CD14-positive monocyte (primary cell): ENCODE results near the gene ANAPC10. TPM values are rescaled to one million over a fixed set of nuclear protein-coding genes. Genes with fewer than 3 reads are reported as not detected.

Experiments used
- DNase-seq, 3 donors: peaks; one replicate each; pipeline ENCODE4 v3.0.0-alpha.2; 2011 to 2022
- H2AFZ ChIP-seq: 2 replicates; pipeline ENCODE4 v1.6.0; 2012; ENCODE audit warnings: mild to moderate bottlenecking, low read depth, low read length, inconsistent platforms; ENCODE audit not compliant: insufficient read depth, poor library complexity, severe bottlenecking
- H3K27ac ChIP-seq, 2 donors: 1 replicate in 1 of 2; 2 replicates in 1 of 2; pipeline ENCODE4 v1.5.1; 2012 to 2013; ENCODE audit warnings: low read length in 2 of 2, control low read depth in 1 of 2, inconsistent platforms in 1 of 2, low read depth in 1 of 2, mild to moderate bottlenecking in 1 of 2
- H3K27me3 ChIP-seq, 2 donors: one replicate each; pipeline versions ENCODE4 v1.6.0 to v1.6.1; 2011 to 2013; ENCODE audit warnings: low read length in 2 of 2; ENCODE audit not compliant: control insufficient read depth in 2 of 2, insufficient read depth in 2 of 2
- H3K36me3 ChIP-seq, 2 donors: replicated peaks in 1 of 2; 1 replicate in 1 of 2; 2 replicates in 1 of 2; pipeline versions ENCODE4 v1.5.1 to v1.6.1; 2012 to 2013; ENCODE audit warnings: low read length in 2 of 2, control low read depth in 1 of 2, inconsistent platforms in 1 of 2, mild to moderate bottlenecking in 1 of 2; ENCODE audit not compliant: insufficient read depth in 2 of 2, control insufficient read depth in 1 of 2
- H3K4me1 ChIP-seq, 2 donors: 1 replicate in 1 of 2; 2 replicates in 1 of 2; pipeline versions ENCODE4 v1.5.1 to v1.6.1; 2012 to 2013; ENCODE audit warnings: low read length in 2 of 2, control low read depth in 1 of 2, inconsistent platforms in 1 of 2, mild to moderate bottlenecking in 1 of 2, moderate library complexity in 1 of 2; ENCODE audit not compliant: insufficient read depth in 2 of 2, control insufficient read depth in 1 of 2
- H3K4me2 ChIP-seq: replicated peaks from 2 replicates; pipeline ENCODE3; 2012; ENCODE audit warnings: low read length, moderate library complexity, mild to moderate bottlenecking; ENCODE audit not compliant: poor library complexity, severe bottlenecking; ENCODE audit errors: extremely low read depth
- H3K4me3 ChIP-seq, 3 experiments: fragments of 200-600 bp in 1 of 3; sonication (generic) in 1 of 3; replicated peaks in 1 of 3; 1 replicate in 2 of 3; 2 replicates in 1 of 3; pipeline ENCODE4 v1.5.1; 2011 to 2013; ENCODE audit warnings: low read length in 3 of 3, mild to moderate bottlenecking in 3 of 3, control low read depth in 2 of 3, low read depth in 2 of 3, inconsistent platforms in 1 of 3, moderate library complexity in 1 of 3
- H3K79me2 ChIP-seq: 2 replicates; pipeline ENCODE4 v1.6.0; 2012; ENCODE audit warnings: mild to moderate bottlenecking, control low read depth, inconsistent platforms, low read length, moderate library complexity; ENCODE audit not compliant: insufficient read depth
- H3K9ac ChIP-seq: 2 replicates; pipeline ENCODE4 v1.6.0; 2017; ENCODE audit warnings: low read length, mild to moderate bottlenecking; ENCODE audit not compliant: insufficient read depth, poor library complexity, severe bottlenecking
- H3K9me3 ChIP-seq, 2 donors: replicated peaks in 1 of 2; 1 replicate in 1 of 2; 2 replicates in 1 of 2; pipeline versions ENCODE4 v1.5.1 to v1.6.1; 2012 to 2013; ENCODE audit warnings: low read length in 2 of 2, control low read depth in 1 of 2; ENCODE audit not compliant: control insufficient read depth in 1 of 2, insufficient read depth in 1 of 2
- H4K20me1 ChIP-seq: 2 replicates; pipeline ENCODE4 v1.6.0; 2012; ENCODE audit warnings: mild to moderate bottlenecking, low read length, control low read depth, moderate library complexity; ENCODE audit not compliant: insufficient read depth
- H3K27ac Mint-ChIP-seq, 7 donors: one replicate each; pipeline ENCODE4 v1.8.0; 2020; ENCODE audit warnings: mild to moderate bottlenecking in 7 of 7, mixed read lengths in 7 of 7, moderate library complexity in 6 of 7, inconsistent platforms in 2 of 7
- H3K27me3 Mint-ChIP-seq, 3 donors: one replicate each; pipeline ENCODE4 v1.8.0; 2021 to 2022; ENCODE audit warnings: low read depth in 3 of 3, mild to moderate bottlenecking in 3 of 3, mixed read lengths in 3 of 3, moderate library complexity in 3 of 3, inconsistent platforms in 1 of 3
- H3K36me3 Mint-ChIP-seq, 2 donors: one replicate each; pipeline ENCODE4 v1.8.0; 2020; ENCODE audit warnings: mixed read lengths in 2 of 2, inconsistent platforms in 1 of 2, mild to moderate bottlenecking in 1 of 2
- H3K4me1 Mint-ChIP-seq: one replicate; pipeline ENCODE4 v1.8.0; 2020; ENCODE audit warnings: mild to moderate bottlenecking, mixed read lengths
- H3K4me3 Mint-ChIP-seq, 2 donors: one replicate each; pipeline ENCODE4 v1.8.0; 2020; ENCODE audit warnings: mild to moderate bottlenecking in 2 of 2, mixed read lengths in 2 of 2, moderate library complexity in 1 of 2
- H3K9me3 Mint-ChIP-seq, 7 donors: one replicate each; pipeline ENCODE4 v1.8.0; 2020 to 2022; ENCODE audit warnings: mixed read lengths in 7 of 7, mild to moderate bottlenecking in 6 of 7, moderate library complexity in 6 of 7, inconsistent platforms in 2 of 7
- CTCF ChIP-seq: fragments of 200-600 bp; IDR thresholded peaks from one replicate; pipeline ENCODE4 v1.8.0; 2022; ENCODE audit warnings: antibody characterized with exemption, mild to moderate bottlenecking
- WGBS: methylation state at CpG from one replicate; pipeline ENCODE4 v1.1.5; 2013; ENCODE audit warnings: missing lambda C conversion rate; ENCODE audit not compliant: insufficient coverage; 5-methylcytosine and 5-hydroxymethylcytosine counted together
- intact Hi-C, 2 donors: fragments of 100-400 bp; cut with micrococcal nuclease; formaldehyde crosslinking; loops; one replicate each; pipeline versions ENCODE4 v1.15.0 to v1.15.1; 2023
- polyA plus RNA-seq, 3 donors: library from polyadenylated mRNA; depleted of rRNA in 1 of 3; unstranded in 2 of 3; stranded (reverse) in 1 of 3; fragments of 300-500 nt in 2 of 3; fragments of >200 nt in 1 of 3; fragmentation: Illumina TruSeq in 2 of 3; gene quantifications; 1 replicate in 2 of 3; 2 replicates in 1 of 3; pipeline ENCODE4 v1.2.3, GENCODE V29; 2012 to 2021

The ANAPC10 gene
- polyA plus RNA-seq, 3 donors, result 11.1 to 25.4 (median 21.3) TPM

GRCh38 chr4:144948421-144948820 is 149.6 kb downstream of the ANAPC10 start:
- no peak for TF ChIP-seq CTCF
- H3K4me1 Mint-ChIP-seq, result no peaks in the 10 kb centered on the region
- H3K4me3 Mint-ChIP-seq, result no peak overlapping the region

GRCh38 chr4:144948009-144948408 is 150.0 kb downstream of the ANAPC10 start:
- no peaks in the 10 kb centered on the region for H3K36me3 ChIP-seq
- H2AFZ ChIP-seq, result no peak overlapping the region
- H3K4me3 ChIP-seq, result no peak overlapping the region
- peaks cover 12 to 21% (median 16%) of the 10 kb centered on the region in 7 donors for H3K9me3 Mint-ChIP-seq
- H3K4me3 Mint-ChIP-seq, result no peak overlapping the region
- no peaks in the 10 kb centered on the region for H3K27me3 Mint-ChIP-seq
- H3K4me1 Mint-ChIP-seq, result no peaks in the 10 kb centered on the region
- H3K27ac ChIP-seq, result no peak overlapping the region
- no peak overlapping the region for H3K27ac Mint-ChIP-seq
- H3K9me3 ChIP-seq, result peaks cover 12 to 15% of the 10 kb centered on the region in 2 donors
- no peak for TF ChIP-seq CTCF
- DNase-seq, result no peak
- no peaks in the 10 kb centered on the region for H4K20me1 ChIP-seq
- H3K79me2 ChIP-seq, result no peaks in the 10 kb centered on the region
- no peaks in the 10 kb centered on the region for H3K27me3 ChIP-seq
- H3K4me2 ChIP-seq, result no peak overlapping the region
- H3K4me1 ChIP-seq, result no peaks in the 10 kb centered on the region
- H3K9ac ChIP-seq, result no peak overlapping the region
- no CpG with 5 or more reads among the region's 2 CpGs for WGBS
- intact Hi-C loops, result no loop called here
- no peaks in the 10 kb centered on the region for H3K36me3 Mint-ChIP-seq

More at GRCh38 chr4:144948421-144948820, 149.6 kb downstream of the ANAPC10 start:
- Histone ChIP-seq H4K20me1 (no peaks in the 10 kb centered on the region), H3K79me2 (no peaks in the 10 kb centered on the region), H3K4me1 (no peaks in the 10 kb centered on the region), H3K4me3 (no peak overlapping the region), H3K27ac (no peak overlapping the region), H2AFZ (no peak overlapping the region), H3K36me3 (no peaks in the 10 kb centered on the region), H3K27me3 (no peaks in the 10 kb centered on the region), H3K9ac (no peak overlapping the region), H3K4me2 (no peak overlapping the region), H3K9me3 (peaks cover 12 to 19% of the 10 kb centered on the region in 2 donors)
- Mint-ChIP-seq H3K27me3 (no peaks in the 10 kb centered on the region), H3K36me3 (no peaks in the 10 kb centered on the region), H3K27ac (no peak overlapping the region), H3K9me3 (peaks cover 14 to 21% (median 20%) of the 10 kb centered on the region in 7 donors)
- 100% methylated on average over 1 of the region's 5 CpGs for WGBS
- DNase-seq, result no peak
- intact Hi-C loops, result no loop called here

Other genes starting within 250 kb of the ANAPC10 start
- 10 to 100 TPM; 22.1 to 25.0 (median 23.7) TPM for gene ABCE1, start 115 bp upstream of the ANAPC10 start, polyA plus RNA-seq
- 10 to 100 TPM in 1 of 3 donors, 1 to 10 TPM in 2; 7.5 to 14.4 (median 9.0) TPM for gene OTUD4, start 82.4 kb upstream of the ANAPC10 start, polyA plus RNA-seq